ENCODE results near the gene SLCO3A1.

The SLCO3A1 gene

GRCh38 chr15:91966194-91966552 is 112.7 kb downstream of the SLCO3A1 start:
- DNase-seq (ENCODE audit: low read depth), result no peak

- DNase-seq (ENCODE audit: low read depth), result no peak
Measured at GRCh38 chr15:91967935-91968606, 114.6 kb downstream of the SLCO3A1 start.

GRCh38 chr15:91968610-91969009 is 115.1 kb downstream of the SLCO3A1 start:
- DNase-seq (ENCODE audit: low read depth), result no peak

- no peak for DNase-seq (ENCODE audit: low read depth)
Measured at GRCh38 chr15:91970142-91970541, 116.6 kb downstream of the SLCO3A1 start.

GRCh38 chr15:91973481-91973880 is 120.0 kb downstream of the SLCO3A1 start:
- no peak for DNase-seq (ENCODE audit: low read depth)

GRCh38 chr15:91974321-91974720 is 120.8 kb downstream of the SLCO3A1 start:
- DNase-seq (ENCODE audit: low read depth), result no peak

GRCh38 chr15:91975241-91975978 is 121.9 kb downstream of the SLCO3A1 start:
- no peak for DNase-seq (ENCODE audit: low read depth)

GRCh38 chr15:91976966-91977365 is 123.5 kb downstream of the SLCO3A1 start:
- no peak for DNase-seq (ENCODE audit: low read depth)

- DNase-seq (ENCODE audit: low read depth), result no peak
Measured at GRCh38 chr15:91980502-91981267, 127.2 kb downstream of the SLCO3A1 start.

- no peak for DNase-seq (ENCODE audit: low read depth)
Measured at GRCh38 chr15:91981821-91982800, 128.6 kb downstream of the SLCO3A1 start.

- no peak for DNase-seq (ENCODE audit: low read depth)
Measured at GRCh38 chr15:91983729-91984340, 130.3 kb downstream of the SLCO3A1 start.

- no peak for DNase-seq (ENCODE audit: low read depth)
Measured at GRCh38 chr15:91985297-91985696, 131.8 kb downstream of the SLCO3A1 start.

- no peak for DNase-seq (ENCODE audit: low read depth)
Measured at GRCh38 chr15:91988071-91988470, 134.6 kb downstream of the SLCO3A1 start.

- no peak for DNase-seq (ENCODE audit: low read depth)
Measured at GRCh38 chr15:91988655-91989054, 135.1 kb downstream of the SLCO3A1 start.

- DNase-seq (ENCODE audit: low read depth), result no peak
Measured at GRCh38 chr15:91989821-91990220, 136.3 kb downstream of the SLCO3A1 start.

GRCh38 chr15:91992945-91993344 is 139.4 kb downstream of the SLCO3A1 start:
- DNase-seq (ENCODE audit: low read depth), result no peak

- DNase-seq (ENCODE audit: low read depth), result no peak
Measured at GRCh38 chr15:91995146-91995545, 141.6 kb downstream of the SLCO3A1 start.

- DNase-seq (ENCODE audit: low read depth), result no peak
Measured at GRCh38 chr15:91997163-91997562, 143.7 kb downstream of the SLCO3A1 start.

GRCh38 chr15:92000709-92001108 is 147.2 kb downstream of the SLCO3A1 start:
- DNase-seq (ENCODE audit: low read depth), result no peak

GRCh38 chr15:92001307-92001706 is 147.8 kb downstream of the SLCO3A1 start:
- DNase-seq (ENCODE audit: low read depth), result no peak

GRCh38 chr15:92002666-92003065 is 149.2 kb downstream of the SLCO3A1 start:
- no peak for DNase-seq (ENCODE audit: low read depth)
